Esophagus squamous epithelium (tissue), 4 donors: ENCODE data around the gene NLRP12.

ENCODE experiments used
- CTCF ChIP-seq, 6 experiments: fragments of 450-650 bp in 4 of 6; fragments of 200-600 bp in 2 of 6; sonication (generic) in 2 of 6; IDR thresholded peaks; one replicate each; pipeline ENCODE4 v1.5.1; 2016 to 2019; ENCODE audit warnings: antibody characterized with exemption in 6 of 6, mild to moderate bottlenecking in 4 of 6, moderate library complexity in 4 of 6
- POLR2A ChIP-seq, 4 donors: fragments of 450-650 bp; IDR thresholded peaks; one replicate each; pipeline ENCODE4 v1.6.1; 2017; ENCODE audit warnings: antibody characterized with exemption in 4 of 4, mild to moderate bottlenecking in 4 of 4, moderate library complexity in 3 of 4

- TF ChIP-seq CTCF (IDR thresholded peaks at IDR 0.05) (no peak), POLR2A (IDR thresholded peaks at IDR 0.05) (no peak)
These were observed 41.4 kb upstream of the NLRP12 start for GRCh38 chr19:53865523-53865917.
